GM19240 (cell line): ENCODE data around the gene TCTN2.

Source experiments
- DNase-seq: peaks from one replicate; pipeline ENCODE4 v3.0.0; 2011; ENCODE audit warnings: low spot score; ENCODE audit not compliant: insufficient read length

Gene TCTN2

GRCh38 chr12:123670882-123671728, at the start of gene TCTN2:
Gene TCTN2 (plus strand): TSS chr12:123671113. CDS start chr12:123671241, 128 bp downstream.
- peak; percentile 97 for DNase-seq

- no peak for DNase-seq
These were observed 49.0 kb upstream of the TCTN2 start for GRCh38 chr12:123621619-123622530.

- peak; percentile 98 for DNase-seq
These were observed 37.4 kb upstream of the TCTN2 start, which contains the start of the genes EIF2B1 and GTF2H3 for GRCh38 chr12:123633379-123634141. Gene EIF2B1 (minus strand): TSS chr12:123633686. CDS start chr12:123633557, 129 bp downstream. Gene GTF2H3 (plus strand): TSS chr12:123633829. CDS start chr12:123633860, 31 bp downstream.

GRCh38 chr12:123634142-123634561, 36.8 kb upstream of the TCTN2 start:
- no peak for DNase-seq

GRCh38 chr12:123643911-123644310, 27.0 kb upstream of the TCTN2 start:
- DNase-seq: no peak

GRCh38 chr12:123645380-123645779, 25.5 kb upstream of the TCTN2 start:
- no peak for DNase-seq

GRCh38 chr12:123645878-123646277, 25.0 kb upstream of the TCTN2 start:
- DNase-seq: no peak

- no peak for DNase-seq
These were observed 22.5 kb upstream of the TCTN2 start for GRCh38 chr12:123648401-123648800.

- no peak for DNase-seq
These were observed 16.7 kb upstream of the TCTN2 start for GRCh38 chr12:123654129-123654701.

GRCh38 chr12:123655420-123655819, 15.5 kb upstream of the TCTN2 start:
- peak; percentile 42 for DNase-seq

GRCh38 chr12:123656392-123656791, 14.5 kb upstream of the TCTN2 start:
- no peak for DNase-seq

- no peak for DNase-seq
These were observed 13.7 kb upstream of the TCTN2 start for GRCh38 chr12:123657211-123657610.

- DNase-seq: no peak
These were observed 10.8 kb upstream of the TCTN2 start for GRCh38 chr12:123659996-123660727.

GRCh38 chr12:123667771-123668170, 3.1 kb upstream of the TCTN2 start:
- no peak for DNase-seq

- no peak for DNase-seq
These were observed 963 bp downstream of the TCTN2 start for GRCh38 chr12:123671876-123672275.

- no peak for DNase-seq
These were observed 4.5 kb downstream of the TCTN2 start for GRCh38 chr12:123675436-123675835.

- no peak for DNase-seq
These were observed 5.9 kb downstream of the TCTN2 start for GRCh38 chr12:123676616-123677320.

- DNase-seq: no peak
These were observed 8.1 kb downstream of the TCTN2 start for GRCh38 chr12:123678981-123679380.

- no peak for DNase-seq
These were observed 10.7 kb downstream of the TCTN2 start for GRCh38 chr12:123681605-123682004.
